Measurements from ENCODE around the gene PDZRN4.
A peak's percentile ranks its signal among the peaks of the same experiment; 100 is the strongest.

Gene PDZRN4

GRCh38 chr12:41437563-41437962 lies 249.4 kb downstream of the PDZRN4 start:
- Histone ChIP-seq H3K27me3 (ENCODE audit: insufficient read depth, low read length, poor library complexity, severe bottlenecking) (no peaks in the 10 kb centered on the region), H3K4me3 (ENCODE audit: low read length, poor library complexity, severe bottlenecking) (peak overlapping the region; percentile 40), H3K4me1 (ENCODE audit: insufficient read depth, low read length, poor library complexity, severe bottlenecking) (peaks cover 29% of the 10 kb centered on the region), H3K79me2 (ENCODE audit: insufficient read depth, low read length) (no peaks in the 10 kb centered on the region), H3K9me3 (ENCODE audit: insufficient read depth, low read depth, low read length) (no peaks in the 10 kb centered on the region), H3K4me2 (ENCODE audit: low read depth, low read length, poor library complexity, severe bottlenecking) (peak overlapping the region; percentile 59), H3K9me2 (replicated peaks; ENCODE audit: low read depth, low read length) (no peaks in the 10 kb centered on the region), H3K36me3 (ENCODE audit: insufficient read depth, low read length) (no peaks in the 10 kb centered on the region), H3F3A (ENCODE audit: low read depth) (no peaks in the 10 kb centered on the region), H4K20me1 (ENCODE audit: insufficient read depth, low read length, poor library complexity, severe bottlenecking) (no peaks in the 10 kb centered on the region), H2AFZ (ENCODE audit: low read length) (peak overlapping the region; percentile 86), H3K9ac (ENCODE audit: low read depth, low read length, poor library complexity, severe bottlenecking) (peak overlapping the region; percentile 24)
- TF ChIP-seq EZH2phosphoT487 (IDR thresholded peaks at IDR 0.05; ENCODE audit: borderline replicate concordance), result no peak
- TF ChIP-seq, protein P1, sequence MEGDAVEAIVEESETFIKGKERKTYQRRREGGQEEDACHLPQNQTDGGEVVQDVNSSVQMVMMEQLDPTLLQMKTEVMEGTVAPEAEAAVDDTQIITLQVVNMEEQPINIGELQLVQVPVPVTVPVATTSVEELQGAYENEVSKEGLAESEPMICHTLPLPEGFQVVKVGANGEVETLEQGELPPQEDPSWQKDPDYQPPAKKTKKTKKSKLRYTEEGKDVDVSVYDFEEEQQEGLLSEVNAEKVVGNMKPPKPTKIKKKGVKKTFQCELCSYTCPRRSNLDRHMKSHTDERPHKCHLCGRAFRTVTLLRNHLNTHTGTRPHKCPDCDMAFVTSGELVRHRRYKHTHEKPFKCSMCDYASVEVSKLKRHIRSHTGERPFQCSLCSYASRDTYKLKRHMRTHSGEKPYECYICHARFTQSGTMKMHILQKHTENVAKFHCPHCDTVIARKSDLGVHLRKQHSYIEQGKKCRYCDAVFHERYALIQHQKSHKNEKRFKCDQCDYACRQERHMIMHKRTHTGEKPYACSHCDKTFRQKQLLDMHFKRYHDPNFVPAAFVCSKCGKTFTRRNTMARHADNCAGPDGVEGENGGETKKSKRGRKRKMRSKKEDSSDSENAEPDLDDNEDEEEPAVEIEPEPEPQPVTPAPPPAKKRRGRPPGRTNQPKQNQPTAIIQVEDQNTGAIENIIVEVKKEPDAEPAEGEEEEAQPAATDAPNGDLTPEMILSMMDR (conservative IDR thresholded peaks at IDR 0.05; ENCODE audit: low read length), result no peak

DNA sequence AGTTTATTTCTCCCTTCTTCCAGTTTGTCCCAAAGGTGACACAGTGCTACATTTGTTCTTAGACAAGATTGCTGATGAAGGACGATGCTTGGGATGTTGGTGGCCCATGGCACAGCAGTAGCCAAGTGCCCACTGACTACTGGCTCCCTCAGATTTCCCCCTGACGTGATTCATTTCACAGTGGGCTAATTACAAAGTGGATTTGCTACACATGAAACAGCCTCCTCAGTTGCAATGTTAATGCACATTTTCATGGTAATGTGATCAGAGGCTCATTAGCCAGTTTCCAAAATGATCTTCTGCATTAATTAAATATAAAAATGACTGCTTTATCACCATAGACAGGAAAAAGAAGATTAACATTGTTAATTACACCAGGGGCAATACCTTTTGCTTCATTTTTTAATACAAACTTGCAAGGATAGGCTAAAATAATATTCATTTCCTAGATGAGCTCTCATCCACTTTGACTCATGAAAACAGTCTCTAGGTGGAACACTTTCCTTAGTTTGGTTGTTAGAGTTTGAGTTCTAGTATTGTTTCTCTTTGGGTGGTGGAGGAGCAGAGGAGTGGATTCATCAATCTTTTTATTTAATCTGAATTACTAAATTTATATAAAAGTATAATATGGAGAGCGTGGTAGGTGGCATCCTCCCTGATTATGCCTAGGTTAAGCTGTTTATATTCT lies 250.9 kb downstream of the PDZRN4 start:
- Histone ChIP-seq H4K20me1 (ENCODE audit: insufficient read depth, low read length, poor library complexity, severe bottlenecking) (no peaks in the 10 kb centered on the region), H3F3A (ENCODE audit: low read depth) (no peaks in the 10 kb centered on the region), H3K27me3 (ENCODE audit: insufficient read depth, low read length, poor library complexity, severe bottlenecking) (no peaks in the 10 kb centered on the region), H3K9me2 (replicated peaks; ENCODE audit: low read depth, low read length) (no peaks in the 10 kb centered on the region), H3K4me2 (ENCODE audit: low read depth, low read length, poor library complexity, severe bottlenecking) (peak overlapping the region; percentile 64), H3K36me3 (ENCODE audit: insufficient read depth, low read length) (no peaks in the 10 kb centered on the region), H3K4me3 (ENCODE audit: low read length, poor library complexity, severe bottlenecking) (no peak overlapping the region), H3K4me1 (ENCODE audit: insufficient read depth, low read length, poor library complexity, severe bottlenecking) (peaks cover 29% of the 10 kb centered on the region), H3K79me2 (ENCODE audit: insufficient read depth, low read length) (no peaks in the 10 kb centered on the region), H3K9me3 (ENCODE audit: insufficient read depth, low read depth, low read length) (no peaks in the 10 kb centered on the region), H2AFZ (ENCODE audit: low read length) (peak overlapping the region; percentile 69), H3K9ac (ENCODE audit: low read depth, low read length, poor library complexity, severe bottlenecking) (peak overlapping the region; percentile 36)
- TF ChIP-seq, protein P1 (conservative IDR thresholded peaks at IDR 0.05; ENCODE audit: low read length), result 0 out of 2 replicates have a peak, but pooled peaks have one; percentile 15
- TF ChIP-seq EZH2phosphoT487 (IDR thresholded peaks at IDR 0.05; ENCODE audit: borderline replicate concordance), result no peak

GRCh38 chr12:41439801-41440200 lies 251.7 kb downstream of the PDZRN4 start:
- no peaks in the 10 kb centered on the region for H3K79me2 ChIP-seq (ENCODE audit: insufficient read depth, low read length)
- H3K4me3 ChIP-seq (ENCODE audit: low read length, poor library complexity, severe bottlenecking), result peak overlapping the region; percentile 19
- peaks cover 29% of the 10 kb centered on the region for H3K4me1 ChIP-seq (ENCODE audit: insufficient read depth, low read length, poor library complexity, severe bottlenecking)
- peak overlapping the region; percentile 64 for H3K4me2 ChIP-seq (ENCODE audit: low read depth, low read length, poor library complexity, severe bottlenecking)
- H4K20me1 ChIP-seq (ENCODE audit: insufficient read depth, low read length, poor library complexity, severe bottlenecking), result no peaks in the 10 kb centered on the region
- H3K27me3 ChIP-seq (ENCODE audit: insufficient read depth, low read length, poor library complexity, severe bottlenecking), result no peaks in the 10 kb centered on the region
- TF ChIP-seq EZH2phosphoT487 (IDR thresholded peaks at IDR 0.05; ENCODE audit: borderline replicate concordance), result no peak
- TF ChIP-seq, protein P1 (conservative IDR thresholded peaks at IDR 0.05; ENCODE audit: low read length), result no peak
- no peaks in the 10 kb centered on the region for H3K9me2 ChIP-seq (replicated peaks; ENCODE audit: low read depth, low read length)
- no peaks in the 10 kb centered on the region for H3F3A ChIP-seq (ENCODE audit: low read depth)
- peak overlapping the region; percentile 36 for H3K9ac ChIP-seq (ENCODE audit: low read depth, low read length, poor library complexity, severe bottlenecking)
- peak overlapping the region; percentile 67 for H2AFZ ChIP-seq (ENCODE audit: low read length)
- H3K9me3 ChIP-seq (ENCODE audit: insufficient read depth, low read depth, low read length), result no peaks in the 10 kb centered on the region
- no peaks in the 10 kb centered on the region for H3K36me3 ChIP-seq (ENCODE audit: insufficient read depth, low read length)
